H9 (cell line): Measurements from ENCODE around the gene PRDM11. TPM values are rescaled to one million over a fixed set of nuclear protein-coding genes. Genes with fewer than 3 reads are reported as not detected.

Experiments
- DNase-seq: peaks from one replicate; pipeline ENCODE4 v3.0.0-alpha.2; 2017
- H2AFZ ChIP-seq: one replicate; pipeline ENCODE4 v1.6.1; 2013; ENCODE audit warnings: mild to moderate bottlenecking, low read length, control low read depth, moderate library complexity
- H2AK5ac ChIP-seq: 2 replicates; pipeline ENCODE4 v1.6.1; 2013; ENCODE audit warnings: low read length, control low read depth, mixed read lengths; ENCODE audit not compliant: insufficient read length
- H2BK120ac ChIP-seq: one replicate; pipeline ENCODE4 v1.6.1; 2013; ENCODE audit warnings: low read depth, mild to moderate bottlenecking, low read length, control low read depth, inconsistent platforms; ENCODE audit not compliant: poor library complexity, severe bottlenecking
- H2BK12ac ChIP-seq: 2 replicates; pipeline ENCODE4 v1.6.1; 2013; ENCODE audit warnings: low read length, control low read depth, mixed read lengths, low read depth; ENCODE audit not compliant: insufficient read length
- H2BK15ac ChIP-seq: 2 replicates; pipeline ENCODE4 v1.6.1; 2013; ENCODE audit warnings: low read depth, low read length, control low read depth
- H2BK20ac ChIP-seq: one replicate; pipeline ENCODE4 v1.6.1; 2013; ENCODE audit warnings: low read depth, mild to moderate bottlenecking, low read length, control low read depth, inconsistent platforms; ENCODE audit not compliant: poor library complexity, severe bottlenecking
- H2BK5ac ChIP-seq: 2 replicates; pipeline ENCODE4 v1.6.1; 2013; ENCODE audit warnings: low read length, control low read depth, mixed read lengths; ENCODE audit not compliant: insufficient read length
- H3K14ac ChIP-seq: 2 replicates; pipeline ENCODE4 v1.6.1; 2013; ENCODE audit warnings: low read length, control low read depth; ENCODE audit not compliant: insufficient read depth
- H3K18ac ChIP-seq: 2 replicates; pipeline ENCODE4 v1.6.1; 2013; ENCODE audit warnings: low read depth, mild to moderate bottlenecking, mixed read lengths, low read length, control low read depth; ENCODE audit not compliant: insufficient read length
- H3K23ac ChIP-seq: 2 replicates; pipeline ENCODE4 v1.6.1; 2013; ENCODE audit warnings: low read length, control low read depth, mixed read lengths, low read depth; ENCODE audit not compliant: insufficient read length
- H3K23me2 ChIP-seq: 2 replicates; pipeline ENCODE4 v1.6.1; 2013; ENCODE audit warnings: low read depth, mild to moderate bottlenecking, mixed read lengths, low read length, control low read depth; ENCODE audit not compliant: insufficient read length, poor library complexity, severe bottlenecking
- H3K27ac ChIP-seq: 2 replicates; pipeline ENCODE4 v1.5.1; 2013; ENCODE audit warnings: low read length, control low read depth, mixed read lengths, low read depth; ENCODE audit not compliant: insufficient read length
- H3K27me3 ChIP-seq: 2 replicates; pipeline ENCODE4 v1.6.1; 2013; ENCODE audit warnings: low read length, control low read depth, inconsistent platforms; ENCODE audit not compliant: insufficient read depth
- H3K4ac ChIP-seq: 2 replicates; pipeline ENCODE4 v1.6.1; 2013; ENCODE audit warnings: low read depth, mild to moderate bottlenecking, control low read depth, inconsistent platforms, low read length, moderate library complexity
- H3K4me1 ChIP-seq: 2 replicates; pipeline ENCODE4 v1.6.1; 2013; ENCODE audit warnings: low read length, control low read depth, inconsistent platforms; ENCODE audit not compliant: insufficient read depth
- H3K4me2 ChIP-seq: 2 replicates; pipeline ENCODE4 v1.6.1; 2013; ENCODE audit warnings: low read length, control low read depth, mixed read lengths; ENCODE audit not compliant: insufficient read length, insufficient read depth
- H3K56ac ChIP-seq: 2 replicates; pipeline ENCODE4 v1.6.1; 2013; ENCODE audit warnings: low read depth, mild to moderate bottlenecking, mixed read lengths, low read length, control low read depth; ENCODE audit not compliant: insufficient read length
- H3K79me1 ChIP-seq: 2 replicates; pipeline ENCODE4 v1.6.1; 2013; ENCODE audit warnings: low read depth, mild to moderate bottlenecking, moderate library complexity, low read length, control low read depth, inconsistent platforms; ENCODE audit not compliant: insufficient read depth, poor library complexity, severe bottlenecking
- H3K79me2 ChIP-seq: 2 replicates; pipeline ENCODE4 v1.6.1; 2013; ENCODE audit warnings: low read length, control low read depth, inconsistent platforms; ENCODE audit not compliant: insufficient read depth
- H3K9ac ChIP-seq: 2 replicates; pipeline ENCODE4 v1.6.1; 2013; ENCODE audit warnings: low read length, control low read depth, mixed read lengths; ENCODE audit not compliant: insufficient read length; ENCODE audit errors: extremely low read depth
- H3K9me3 ChIP-seq: one replicate; pipeline ENCODE4 v1.6.1; 2013; ENCODE audit warnings: low read depth, low read length, inconsistent platforms; ENCODE audit not compliant: control insufficient read depth
- H3T11ph ChIP-seq: one replicate; pipeline ENCODE4 v1.6.1; 2013; ENCODE audit warnings: mild to moderate bottlenecking, low read length, control low read depth, inconsistent platforms
- H4K20me1 ChIP-seq: one replicate; pipeline ENCODE4 v1.6.1; 2013; ENCODE audit not compliant: control insufficient read depth, insufficient read length, insufficient read depth
- H4K5ac ChIP-seq: 2 replicates; pipeline ENCODE4 v1.6.1; 2013; ENCODE audit warnings: low read depth, mild to moderate bottlenecking, mixed read lengths, low read length, control low read depth; ENCODE audit not compliant: insufficient read length
- H4K8ac ChIP-seq: replicated peaks from 2 replicates; pipeline ENCODE4 v1.6.1; 2013; ENCODE audit warnings: low read length, control low read depth, mixed read lengths, low read depth; ENCODE audit not compliant: insufficient read length
- H4K91ac ChIP-seq: 2 replicates; pipeline ENCODE4 v1.6.1; 2013; ENCODE audit warnings: low read depth, mild to moderate bottlenecking, moderate library complexity, mixed read lengths, low read length, control low read depth; ENCODE audit not compliant: insufficient read length
- H3K27ac Mint-ChIP-seq, 3 experiments: 2 replicates in 2 of 3; 3 replicates in 1 of 3; pipeline ENCODE4 v1.8.0; 2020 to 2021; ENCODE audit warnings: mixed read lengths in 3 of 3, mild to moderate bottlenecking in 1 of 3, moderate library complexity in 1 of 3
- H3K27me3 Mint-ChIP-seq: 2 replicates; pipeline ENCODE4 v1.8.0; 2021; ENCODE audit warnings: low read depth, mild to moderate bottlenecking, moderate library complexity, mixed read lengths
- H3K36me3 Mint-ChIP-seq, 3 experiments: 2 replicates in 2 of 3; 3 replicates in 1 of 3; pipeline ENCODE4 v1.8.0; 2020 to 2021; ENCODE audit warnings: low read depth in 3 of 3, mixed read lengths in 3 of 3; ENCODE audit not compliant: insufficient read depth in 1 of 3
- H3K4me1 Mint-ChIP-seq, 2 experiments: 2 replicates each; pipeline ENCODE4 v1.8.0; 2020; ENCODE audit warnings: mixed read lengths in 2 of 2
- H3K4me3 Mint-ChIP-seq, 2 experiments: 2 replicates in 1 of 2; 3 replicates in 1 of 2; pipeline ENCODE4 v1.8.0; 2020 to 2021; ENCODE audit warnings: mild to moderate bottlenecking in 2 of 2, mixed read lengths in 2 of 2, moderate library complexity in 1 of 2
- H3K9me3 Mint-ChIP-seq, 2 experiments: 2 replicates in 1 of 2; 3 replicates in 1 of 2; pipeline ENCODE4 v1.8.0; 2020; ENCODE audit warnings: mild to moderate bottlenecking in 2 of 2, mixed read lengths in 2 of 2, moderate library complexity in 1 of 2
- WGBS: extraction: QIAGEN DNeasy Blood & Tissue Kit; methylation state at CpG from one replicate; pipeline ENCODE4 v1.1.7; 2013; ENCODE audit warnings: missing lambda C conversion rate, low lambda C conversion rate, mixed read lengths; ENCODE audit not compliant: insufficient read length; ENCODE audit errors: extremely low coverage; 5-methylcytosine and 5-hydroxymethylcytosine counted together
- total RNA-seq: library from RNA; stranded (reverse); gene quantifications from 2 replicates; pipeline ENCODE4 v1.2.1, GENCODE V29; 2021
- TF ChIP-seq, protein P1 (sequence below): fragments of 200-600 bp; sonication (generic); conservative IDR thresholded peaks from 3 replicates; pipeline ENCODE4 v1.8.0; 2021; ENCODE audit warnings: antibody characterized with exemption, mild to moderate bottlenecking

Gene PRDM11
- total RNA-seq, 1 experiment from 2014 or later, result 11.5 TPM

GRCh38 chr11:45225277-45225676, 78.8 kb downstream of the PRDM11 start:
- Histone ChIP-seq H4K5ac (no peak overlapping the region), H2BK5ac (no peak overlapping the region), H3K56ac (no peak overlapping the region), H3K23me2 (no peaks in the 10 kb centered on the region), H2AK5ac (no peak overlapping the region), H2BK15ac (no peak overlapping the region), H3K27me3 (no peaks in the 10 kb centered on the region), H3K4ac (no peak overlapping the region), H3K79me1 (no peaks in the 10 kb centered on the region), H3K14ac (no peak overlapping the region), H4K20me1 (no peaks in the 10 kb centered on the region), H4K91ac (no peak overlapping the region), H2AFZ (no peak overlapping the region), H3K79me2 (no peaks in the 10 kb centered on the region), H4K8ac (no peak overlapping the region), H3K9me3 (no peaks in the 10 kb centered on the region), H2BK120ac (no peak overlapping the region), H3K4me1 (no peaks in the 10 kb centered on the region), H2BK12ac (no peak overlapping the region), H3K23ac (no peak overlapping the region), H3K18ac (no peak overlapping the region), H3T11ph (no peak overlapping the region), H2BK20ac (no peak overlapping the region), H3K9ac (no peak overlapping the region), H3K4me2 (no peak overlapping the region), H3K27ac (no peak overlapping the region)
- H3K27ac Mint-ChIP-seq, result no peak overlapping the region
- TF ChIP-seq, protein P1, sequence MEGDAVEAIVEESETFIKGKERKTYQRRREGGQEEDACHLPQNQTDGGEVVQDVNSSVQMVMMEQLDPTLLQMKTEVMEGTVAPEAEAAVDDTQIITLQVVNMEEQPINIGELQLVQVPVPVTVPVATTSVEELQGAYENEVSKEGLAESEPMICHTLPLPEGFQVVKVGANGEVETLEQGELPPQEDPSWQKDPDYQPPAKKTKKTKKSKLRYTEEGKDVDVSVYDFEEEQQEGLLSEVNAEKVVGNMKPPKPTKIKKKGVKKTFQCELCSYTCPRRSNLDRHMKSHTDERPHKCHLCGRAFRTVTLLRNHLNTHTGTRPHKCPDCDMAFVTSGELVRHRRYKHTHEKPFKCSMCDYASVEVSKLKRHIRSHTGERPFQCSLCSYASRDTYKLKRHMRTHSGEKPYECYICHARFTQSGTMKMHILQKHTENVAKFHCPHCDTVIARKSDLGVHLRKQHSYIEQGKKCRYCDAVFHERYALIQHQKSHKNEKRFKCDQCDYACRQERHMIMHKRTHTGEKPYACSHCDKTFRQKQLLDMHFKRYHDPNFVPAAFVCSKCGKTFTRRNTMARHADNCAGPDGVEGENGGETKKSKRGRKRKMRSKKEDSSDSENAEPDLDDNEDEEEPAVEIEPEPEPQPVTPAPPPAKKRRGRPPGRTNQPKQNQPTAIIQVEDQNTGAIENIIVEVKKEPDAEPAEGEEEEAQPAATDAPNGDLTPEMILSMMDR, result no peak
- H3K36me3 Mint-ChIP-seq, result peaks cover 18 to 27% (median 21%) of the 10 kb centered on the region in 3 experiments; a peak in 6 of 7 replicates
- H3K4me1 Mint-ChIP-seq, result no peaks in the 10 kb centered on the region; a peak in 1 of 4 replicates
- H3K4me3 Mint-ChIP-seq, result no peak overlapping the region
- DNase-seq, result no peak
- WGBS, result no CpG with 5 or more reads among the region's 1 CpG
- H3K9me3 Mint-ChIP-seq, result no peaks in the 10 kb centered on the region
- H3K27me3 Mint-ChIP-seq, result no peaks in the 10 kb centered on the region
